HAP-1 (cell line): Measurements from ENCODE around the gene USP6.
"Not testable (repeated sequence)": the region's sequence is repeated elsewhere in the genome, so short reads cannot be mapped to it uniquely, and the experiment has no call there.

Experiments
- DNase-seq, 2 experiments: peaks; one replicate each; pipeline ENCODE4 v3.0.0-alpha.2; 2016 to 2020; ENCODE audit warnings: low spot score in 2 of 2
- H3K27me3 ChIP-seq: fragments of 250-450 bp; sonication (Bioruptor Pico); 2 replicates; pipeline ENCODE4 v1.5.1; 2020; ENCODE audit warnings: low read depth, mild to moderate bottlenecking, moderate library complexity
- H3K36me3 ChIP-seq: fragments of 250-450 bp; sonication (Bioruptor Pico); replicated peaks from 2 replicates; pipeline ENCODE4 v1.5.1; 2020; ENCODE audit warnings: mild to moderate bottlenecking
- H3K4me1 ChIP-seq: fragments of 250-450 bp; sonication (Bioruptor Pico); 2 replicates; pipeline ENCODE4 v1.5.1; 2020; ENCODE audit warnings: mild to moderate bottlenecking
- H3K4me3 ChIP-seq: fragments of 250-450 bp; sonication (Bioruptor Pico); 2 replicates; pipeline ENCODE4 v1.5.1; 2020; ENCODE audit warnings: mild to moderate bottlenecking, moderate library complexity
- H3K9me3 ChIP-seq: fragments of 250-450 bp; sonication (Bioruptor Pico); 2 replicates; pipeline ENCODE4 v1.5.1; 2020; ENCODE audit warnings: mild to moderate bottlenecking, moderate library complexity
- in situ Hi-C: fragments of 300-500 bp; cut with MboI; formaldehyde crosslinking; loops from 3 replicates; pipeline ENCODE4 v1.14.3; 2020; ENCODE audit warnings: low sequenced_read_pairs, inconsistent platforms, mixed read lengths

The USP6 gene

GRCh38 chr17:5100832-5101231 lies 15.0 kb upstream of the USP6 start:
- in situ Hi-C loops: no loop called here
- H3K9me3 ChIP-seq: peaks cover 12% of the 10 kb centered on the region

DNA sequence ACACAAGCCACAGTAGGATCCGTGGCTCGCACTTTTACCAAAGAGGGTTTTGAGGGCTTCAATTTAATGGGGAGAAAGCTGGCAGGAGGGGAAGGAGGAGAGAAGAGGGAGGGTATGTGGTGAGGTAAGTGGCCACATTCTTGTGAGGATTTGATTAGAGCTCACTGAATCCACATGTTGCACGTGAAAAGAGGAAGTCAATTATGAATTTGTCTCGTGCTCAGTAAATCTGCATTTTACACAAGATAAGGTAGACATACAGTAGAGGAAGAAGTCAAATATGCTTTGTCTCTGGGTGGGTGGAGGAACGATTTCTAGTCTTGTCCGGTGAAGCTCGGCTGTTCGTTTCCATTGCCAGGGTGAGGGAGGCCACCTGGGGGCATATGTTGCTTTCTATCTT lies 5.0 kb upstream of the USP6 start:
- DNase-seq: no peak
- Histone ChIP-seq H3K27me3 (no peaks in the 10 kb centered on the region), H3K4me1 (peaks cover 9% of the 10 kb centered on the region), H3K36me3 (peaks cover 48% of the 10 kb centered on the region), H3K4me3 (peak overlapping the region; percentile 50), H3K9me3 (peaks cover 16% of the 10 kb centered on the region)
- in situ Hi-C loops: no loop called here

More at GRCh38 chr17:5100832-5101231, 15.0 kb upstream of the USP6 start:
- H3K4me1 ChIP-seq: no peaks in the 10 kb centered on the region
- no peak overlapping the region for H3K4me3 ChIP-seq
- H3K36me3 ChIP-seq: peaks cover 7% of the 10 kb centered on the region
- no peak for DNase-seq
- H3K27me3 ChIP-seq: no peaks in the 10 kb centered on the region

- H3K9me3 ChIP-seq: peaks cover 16% of the 10 kb centered on the region
- DNase-seq: peak; percentile 85 to 94
- peak within 1 kb of the TSS; percentile 50 for H3K4me3 ChIP-seq
- in situ Hi-C loops: no loop called here
- H3K4me1 ChIP-seq: peaks cover 9% of the 10 kb centered on the region
- no peaks in the 10 kb centered on the region for H3K27me3 ChIP-seq
- peaks cover 40% of the 10 kb centered on the region for H3K36me3 ChIP-seq
These were observed 4.2 kb upstream of the USP6 start, which contains the start of gene ZNF232 for GRCh38 chr17:5111402-5112204. TSS of gene ZNF232 (minus strand) at chr17:5111878. CDS start at chr17:5111822, 56 bp downstream.

GRCh38 chr17:5118219-5118618 lies 2.4 kb downstream of the USP6 start:
- no peaks in the 10 kb centered on the region for H3K9me3 ChIP-seq
- in situ Hi-C loops: no loop called here
- DNase-seq: no peak
- H3K4me3 ChIP-seq: no peak overlapping the region
- no peaks in the 10 kb centered on the region for H3K4me1 ChIP-seq
- no peaks in the 10 kb centered on the region for H3K27me3 ChIP-seq
- H3K36me3 ChIP-seq: no peaks in the 10 kb centered on the region

GRCh38 chr17:5120036-5120435 lies 4.2 kb downstream of the USP6 start:
- H3K9me3 ChIP-seq: no peaks in the 10 kb centered on the region
- DNase-seq: no peak
- in situ Hi-C loops: no loop called here

DNA sequence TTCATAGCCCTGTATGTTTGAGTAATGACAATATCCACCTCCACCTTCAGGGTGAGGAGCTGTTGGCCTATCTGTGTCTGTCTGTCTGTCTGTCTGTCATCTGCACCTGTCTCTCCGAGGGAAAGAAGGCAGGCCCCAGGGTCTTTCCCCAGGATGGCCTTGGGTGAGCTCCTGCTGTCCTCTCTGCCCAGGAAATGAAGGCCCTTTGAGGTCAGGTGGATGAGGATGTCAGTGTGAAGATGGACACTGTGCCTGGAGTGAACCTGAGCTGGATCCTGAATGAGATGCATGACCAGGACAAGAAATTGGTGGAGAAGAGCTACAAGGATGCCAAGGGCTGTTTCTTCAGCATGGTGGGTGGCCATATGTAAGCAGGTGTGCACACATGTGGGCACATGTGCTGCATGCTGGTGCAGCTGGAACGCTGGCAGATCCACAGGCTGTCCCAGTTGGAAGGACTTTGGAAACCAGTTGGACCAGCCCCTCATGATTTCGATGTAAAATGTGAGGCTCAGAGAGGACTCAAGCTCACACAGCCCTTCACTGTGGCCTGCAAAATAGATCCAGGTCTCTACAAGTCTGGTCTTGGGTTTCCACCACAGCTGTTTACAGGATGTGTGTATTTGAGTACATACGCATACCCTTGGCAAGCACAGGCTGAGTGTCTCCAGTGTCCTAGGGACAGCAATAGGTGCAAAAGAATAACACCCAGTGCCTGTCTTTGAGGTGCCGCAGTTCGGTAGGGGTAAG lies 4.8 kb downstream of the USP6 start:
- H3K4me1 ChIP-seq, in situ Hi-C loops, H3K36me3 ChIP-seq, H3K4me3 ChIP-seq, H3K9me3 ChIP-seq, H3K27me3 ChIP-seq, DNase-seq: not testable (repeated sequence)

More at GRCh38 chr17:5120036-5120435, 4.2 kb downstream of the USP6 start:
- no peak overlapping the region for H3K4me3 ChIP-seq
- no peaks in the 10 kb centered on the region for H3K36me3 ChIP-seq
- no peaks in the 10 kb centered on the region for H3K27me3 ChIP-seq
- no peaks in the 10 kb centered on the region for H3K4me1 ChIP-seq

DNA sequence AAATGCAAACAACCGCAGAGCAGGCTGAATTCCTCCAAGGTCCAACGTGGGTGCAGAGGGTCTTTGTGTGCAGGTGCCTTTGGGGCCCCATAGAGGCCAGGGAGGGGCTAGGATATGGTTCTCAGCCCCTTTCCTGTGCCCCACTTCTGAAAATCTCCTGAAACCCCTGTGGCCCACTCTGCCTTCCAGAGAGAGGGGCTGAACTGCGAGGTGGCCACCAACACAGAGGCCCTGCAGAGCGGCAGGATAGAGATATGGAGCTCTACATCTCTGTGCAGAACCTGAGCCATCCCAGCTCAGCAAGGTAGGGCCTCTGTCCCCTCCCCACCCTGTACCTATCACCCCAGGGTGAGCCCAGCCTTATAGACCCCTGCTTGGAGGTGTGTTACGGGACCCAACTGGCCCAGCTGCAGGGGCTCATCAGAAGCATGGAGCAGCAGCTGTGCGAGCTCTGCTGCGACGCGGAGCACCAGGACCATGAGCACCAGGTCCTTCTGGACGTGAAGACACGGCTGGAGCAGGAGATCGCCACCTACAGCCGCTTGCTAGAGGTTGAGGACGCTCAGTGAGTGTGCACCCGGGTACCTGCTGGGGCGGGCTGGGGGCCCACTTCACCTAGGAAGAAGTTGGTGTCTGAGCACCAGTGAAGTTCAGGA lies 5.5 kb downstream of the USP6 start:
- Histone ChIP-seq H3K27me3 (no peaks in the 10 kb centered on the region), H3K4me1 (no peaks in the 10 kb centered on the region), H3K9me3 (no peaks in the 10 kb centered on the region), H3K4me3 (no peak overlapping the region), H3K36me3 (no peaks in the 10 kb centered on the region)
- in situ Hi-C loops: no loop called here
- DNase-seq: no peak

GRCh38 chr17:5122056-5122455 lies 6.2 kb downstream of the USP6 start:
- in situ Hi-C loops, H3K4me1 ChIP-seq, H3K9me3 ChIP-seq, H3K36me3 ChIP-seq, H3K27me3 ChIP-seq, H3K4me3 ChIP-seq: not testable (repeated sequence)
- DNase-seq: peak in 1 of 2 experiments; percentile 1

- no peaks in the 10 kb centered on the region for H3K36me3 ChIP-seq
- in situ Hi-C loops: no loop called here
- H3K4me3 ChIP-seq: no peak overlapping the region
These were observed 6.9 kb downstream of the USP6 start for GRCh38 chr17:5122586-5123342.

GRCh38 chr17:5123343-5124124 lies 7.7 kb downstream of the USP6 start:
- Histone ChIP-seq H3K27me3 (no peaks in the 10 kb centered on the region), H3K4me3 (no peak overlapping the region), H3K9me3 (no peaks in the 10 kb centered on the region), H3K4me1 (no peaks in the 10 kb centered on the region), H3K36me3 (no peaks in the 10 kb centered on the region)
- in situ Hi-C loops: no loop called here
- peak in 1 of 2 experiments; percentile 3 for DNase-seq

More at GRCh38 chr17:5122586-5123342, 6.9 kb downstream of the USP6 start:
- Histone ChIP-seq H3K4me1 (no peaks in the 10 kb centered on the region), H3K9me3 (no peaks in the 10 kb centered on the region), H3K27me3 (no peaks in the 10 kb centered on the region)
- peak in 1 of 2 experiments; percentile 6 for DNase-seq

DNA sequence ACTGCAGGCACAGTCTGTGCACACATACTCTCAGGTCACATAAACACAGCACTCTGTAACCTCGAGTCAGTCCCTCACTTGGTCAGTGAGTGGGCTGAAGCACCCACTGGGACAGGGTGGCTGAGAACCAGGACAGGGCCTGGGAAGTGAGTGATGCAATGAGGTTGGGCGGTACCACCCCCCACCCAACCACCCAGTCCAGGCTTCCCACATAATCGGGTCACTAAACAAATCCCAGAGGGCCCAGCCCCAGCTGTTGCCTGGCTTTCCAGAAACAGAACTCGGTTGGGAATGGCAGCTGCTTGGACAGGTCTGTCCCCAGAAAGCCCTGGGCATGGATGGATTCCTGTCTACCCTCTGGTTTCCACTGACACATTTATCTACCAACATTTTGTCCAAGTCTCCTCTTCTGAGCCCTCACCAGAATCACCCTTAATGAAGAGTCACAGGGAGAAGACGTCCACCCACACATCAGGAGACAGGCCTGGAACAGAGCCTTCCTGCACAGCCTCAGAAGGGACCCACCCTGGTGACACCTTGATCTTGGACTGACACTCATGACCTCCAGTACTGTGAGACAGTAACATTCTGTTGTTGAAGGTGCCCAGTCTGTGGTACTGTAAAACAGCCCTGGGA lies 8.4 kb downstream of the USP6 start:
- H3K27me3 ChIP-seq, H3K9me3 ChIP-seq, H3K4me1 ChIP-seq, H3K4me3 ChIP-seq, in situ Hi-C loops, H3K36me3 ChIP-seq: not testable (repeated sequence)
- peak in 1 of 2 experiments; percentile 4 for DNase-seq

DNA sequence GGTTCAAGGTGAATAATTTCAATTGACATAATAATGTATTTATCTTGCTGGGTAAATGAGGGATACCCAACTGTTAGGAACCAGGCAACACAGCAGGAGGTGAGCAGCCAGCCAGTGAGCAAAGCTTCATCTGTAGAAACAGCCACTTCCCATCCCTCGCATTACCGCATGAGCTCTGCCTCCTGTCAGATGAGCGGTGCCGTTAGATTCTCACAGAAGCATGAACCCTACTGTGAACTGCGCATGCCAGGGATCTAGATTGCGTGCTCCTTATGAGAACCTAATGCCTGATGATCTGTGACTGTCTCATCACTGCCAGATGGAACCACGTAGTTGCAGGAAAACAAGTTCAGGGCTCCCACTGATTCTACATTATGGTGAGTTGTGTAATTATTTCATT lies 9.1 kb downstream of the USP6 start:
- in situ Hi-C loops, H3K4me3 ChIP-seq, H3K36me3 ChIP-seq, DNase-seq, H3K27me3 ChIP-seq, H3K9me3 ChIP-seq, H3K4me1 ChIP-seq: not testable (repeated sequence)
